ENCODE data around the gene SLC12A7.
"Not testable (repeated sequence)": the region's sequence is repeated elsewhere in the genome, so short reads cannot be mapped to it uniquely, and the experiment has no call there.

The SLC12A7 gene

DNA sequence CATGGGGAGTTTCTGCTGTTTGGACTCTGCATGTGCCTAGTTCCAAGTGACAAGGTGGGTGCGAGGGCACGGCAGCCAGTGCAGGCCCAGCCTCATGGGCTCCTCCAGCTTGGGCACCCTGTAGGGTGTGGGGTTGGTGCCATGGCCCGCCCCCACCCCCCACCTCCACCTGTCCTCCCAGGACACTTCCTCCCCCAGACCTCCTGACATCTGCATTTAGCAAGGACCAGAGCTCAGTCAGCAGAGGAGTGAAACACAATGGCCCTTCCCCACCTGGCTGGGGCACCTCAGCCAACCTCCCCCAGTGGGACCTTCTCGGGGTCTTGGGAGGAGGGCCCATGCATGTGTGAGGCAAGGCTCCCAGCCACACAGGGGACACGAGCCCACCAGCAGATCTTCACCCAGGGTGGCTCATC lies 105.2 kb downstream of the SLC12A7 start:
- no peaks in the 10 kb centered on the region for H3K9me3 ChIP-seq (ENCODE audit: control insufficient read depth, low read length)
- peaks cover 15% of the 10 kb centered on the region for H3K4me1 ChIP-seq (ENCODE audit: control insufficient read depth, insufficient read depth, low read length)
- no peak overlapping the region for H3K9ac ChIP-seq (ENCODE audit: low read length)
- peaks cover 6% of the 10 kb centered on the region for H3K36me3 ChIP-seq (ENCODE audit: control insufficient read depth, insufficient read depth, low read length, severe bottlenecking)
- no peak for DNase-seq (ENCODE audit: low read depth)
- H3K4me3 ChIP-seq (ENCODE audit: low read length) = no peak overlapping the region
- peaks cover 43% of the 10 kb centered on the region for H3K27me3 ChIP-seq (replicated peaks; ENCODE audit: control insufficient read depth, insufficient read depth, low read length)

DNA sequence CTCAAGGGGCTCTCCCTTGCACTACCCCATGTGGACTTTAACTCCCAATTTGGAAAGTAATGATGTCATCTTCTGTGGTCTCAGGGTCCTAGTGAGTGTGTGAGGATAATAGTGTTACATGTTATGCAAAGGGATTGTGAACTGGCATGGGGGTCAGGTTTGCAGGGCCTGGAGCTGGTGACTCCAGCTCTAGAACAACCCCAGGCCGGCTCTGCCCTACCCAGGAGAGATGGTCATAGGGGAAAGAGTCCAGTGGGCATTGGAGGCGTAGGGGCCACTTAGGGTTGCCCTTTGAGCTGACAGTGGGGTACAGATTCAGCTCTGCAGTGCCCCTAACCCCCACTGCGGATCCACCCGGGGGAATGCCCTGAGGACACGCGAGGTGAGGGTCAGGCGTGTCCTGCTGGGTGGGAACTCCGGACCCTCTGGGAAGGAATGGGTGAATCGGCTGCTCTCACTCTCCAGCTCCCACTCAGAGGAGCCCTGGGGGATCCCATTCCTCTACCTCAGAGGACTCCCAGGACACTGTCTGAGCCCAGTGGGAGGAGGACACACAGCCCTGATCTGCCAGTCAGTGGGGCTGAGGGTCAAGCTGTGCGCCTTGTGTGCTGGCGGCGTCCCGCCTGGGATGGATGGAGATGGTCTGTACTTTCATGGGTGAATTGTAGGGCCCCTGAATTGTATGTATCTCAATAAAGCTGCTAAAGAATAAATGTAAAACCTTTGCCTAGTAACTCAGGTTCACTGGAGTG lies 105.8 kb downstream of the SLC12A7 start:
- no peak overlapping the region for H3K4me3 ChIP-seq (ENCODE audit: low read length)
- DNase-seq (ENCODE audit: low read depth) = no peak
- peaks cover under 1% of the 10 kb centered on the region for H3K36me3 ChIP-seq (ENCODE audit: control insufficient read depth, insufficient read depth, low read length, severe bottlenecking)
- H3K4me1 ChIP-seq (ENCODE audit: control insufficient read depth, insufficient read depth, low read length) = peaks cover 15% of the 10 kb centered on the region
- peaks cover 41% of the 10 kb centered on the region for H3K27me3 ChIP-seq (replicated peaks; ENCODE audit: control insufficient read depth, insufficient read depth, low read length)
- no peak overlapping the region for H3K9ac ChIP-seq (ENCODE audit: low read length)
- H3K9me3 ChIP-seq (ENCODE audit: control insufficient read depth, low read length) = no peaks in the 10 kb centered on the region

DNA sequence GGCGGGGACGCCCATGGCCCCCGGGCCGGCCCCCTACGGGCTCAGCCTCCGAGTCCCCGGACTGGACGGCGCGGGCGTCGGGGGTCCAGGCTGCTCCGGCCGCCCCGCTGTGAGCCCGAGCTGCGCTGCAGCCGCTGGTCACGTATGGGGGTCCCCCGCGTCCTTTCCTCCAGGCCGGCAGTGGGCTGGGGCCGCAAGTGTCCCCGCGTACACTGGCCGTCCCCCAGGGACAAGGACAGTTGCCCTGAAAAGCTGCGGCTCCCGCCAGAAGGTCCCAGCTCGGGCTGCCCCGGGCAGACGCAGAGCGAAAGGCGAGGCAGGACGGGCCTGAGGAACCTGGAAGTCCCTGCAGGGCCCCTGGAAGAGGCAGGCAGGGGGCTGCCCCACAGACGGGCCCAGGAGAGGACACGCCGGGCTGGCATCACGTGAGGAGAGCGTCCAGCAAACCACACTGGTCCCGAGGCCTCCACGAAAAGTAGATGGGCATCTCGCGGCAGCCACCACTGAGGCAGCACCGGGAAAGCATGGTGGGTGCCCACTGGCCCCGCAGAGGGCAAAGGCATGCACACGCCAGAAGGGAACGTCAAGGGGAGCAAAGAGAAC lies 106.5 kb downstream of the SLC12A7 start:
- DNase-seq (ENCODE audit: low read depth) = no peak
- H3K4me3 ChIP-seq (ENCODE audit: low read length) = peak overlapping the region; percentile 74
- peak overlapping the region; percentile 69 for H3K9ac ChIP-seq (ENCODE audit: low read length)
- peaks cover 38% of the 10 kb centered on the region for H3K27me3 ChIP-seq (replicated peaks; ENCODE audit: control insufficient read depth, insufficient read depth, low read length)
- H3K36me3 ChIP-seq (ENCODE audit: control insufficient read depth, insufficient read depth, low read length, severe bottlenecking) = no peaks in the 10 kb centered on the region
- no peaks in the 10 kb centered on the region for H3K9me3 ChIP-seq (ENCODE audit: control insufficient read depth, low read length)
- H3K4me1 ChIP-seq (ENCODE audit: control insufficient read depth, insufficient read depth, low read length) = peaks cover 15% of the 10 kb centered on the region

DNA sequence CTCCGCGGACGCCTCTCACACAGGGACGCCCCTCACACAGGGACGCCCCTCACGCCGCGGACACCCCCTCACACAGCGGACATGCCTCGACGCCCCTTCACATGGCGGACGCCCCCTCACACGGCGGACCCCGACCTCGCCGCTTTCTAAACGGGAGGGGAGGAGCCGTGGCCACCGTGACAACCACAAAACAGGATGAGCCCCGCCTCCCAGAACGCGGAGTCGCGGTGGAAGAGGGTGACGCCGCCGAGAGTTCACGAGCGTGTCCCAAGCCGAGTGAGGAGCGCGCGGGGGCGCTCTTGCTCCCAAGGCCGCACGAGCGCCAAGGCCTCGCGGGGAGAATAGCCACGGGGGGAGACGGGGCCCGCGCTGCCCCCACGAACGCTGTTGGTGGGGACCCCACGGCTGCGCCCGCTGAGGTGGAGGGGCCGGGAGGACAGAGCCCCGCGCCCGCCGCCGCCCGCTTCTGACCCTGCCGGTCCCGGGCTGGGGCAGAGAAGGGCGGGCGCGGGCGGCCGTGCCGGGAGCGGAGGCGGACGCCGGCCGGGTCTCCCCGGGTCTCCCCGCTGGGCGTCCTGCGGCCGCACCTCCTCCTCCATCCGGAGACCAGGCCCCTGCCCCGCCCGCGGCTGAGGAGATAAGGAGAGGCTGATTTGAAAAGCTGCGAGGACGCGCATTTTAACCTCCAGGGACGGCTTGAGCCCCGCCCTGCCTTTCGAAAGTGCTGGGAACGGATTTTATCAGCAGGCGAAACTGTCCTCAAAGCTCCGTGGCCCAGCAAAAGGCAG lies 107.2 kb downstream of the SLC12A7 start:
- Histone ChIP-seq H3K27me3 (replicated peaks; ENCODE audit: control insufficient read depth, insufficient read depth, low read length) (peaks cover 32% of the 10 kb centered on the region), H3K9ac (ENCODE audit: low read length) (peak overlapping the region; percentile 69), H3K4me1 (ENCODE audit: control insufficient read depth, insufficient read depth, low read length) (peaks cover 15% of the 10 kb centered on the region), H3K9me3 (ENCODE audit: control insufficient read depth, low read length) (no peaks in the 10 kb centered on the region), H3K4me3 (ENCODE audit: low read length) (peak overlapping the region; percentile 74), H3K36me3 (ENCODE audit: control insufficient read depth, insufficient read depth, low read length, severe bottlenecking) (no peaks in the 10 kb centered on the region)
- DNase-seq (ENCODE audit: low read depth) = peak; percentile 72

DNA sequence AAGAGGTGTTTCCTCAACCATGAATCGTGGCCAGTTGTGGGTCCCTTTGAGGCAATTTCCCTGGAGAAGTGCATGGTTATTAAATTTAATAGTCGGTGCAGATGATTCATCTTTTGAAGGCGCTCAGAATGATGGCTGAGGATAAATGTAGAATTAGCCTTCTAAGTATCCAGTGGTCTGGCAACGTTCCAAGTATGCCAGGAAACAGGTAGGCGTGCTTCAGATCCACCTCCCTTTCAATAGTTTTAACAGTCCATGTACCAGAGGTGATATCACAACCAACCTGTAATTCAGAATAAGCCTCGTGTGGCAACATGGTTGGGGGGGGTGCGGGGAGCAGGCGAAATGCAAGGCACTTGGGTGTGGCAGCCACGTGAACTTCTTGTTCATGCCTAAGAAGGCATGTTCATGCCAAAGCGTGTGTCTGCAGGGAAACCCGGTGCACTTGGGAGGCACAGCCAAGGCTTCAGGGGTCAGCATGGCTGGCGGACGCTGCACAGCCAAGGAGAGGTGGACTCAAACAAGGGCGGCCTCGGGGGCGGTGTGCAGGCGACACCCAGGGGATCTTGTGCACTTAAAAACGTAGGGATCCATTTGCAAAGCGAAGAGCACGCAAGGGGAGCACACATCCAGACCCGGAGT lies 108.4 kb downstream of the SLC12A7 start:
- DNase-seq (ENCODE audit: low read depth) = no peak
- Histone ChIP-seq H3K4me3 (ENCODE audit: low read length) (peak overlapping the region; percentile 8), H3K9me3 (ENCODE audit: control insufficient read depth, low read length) (no peaks in the 10 kb centered on the region), H3K36me3 (ENCODE audit: control insufficient read depth, insufficient read depth, low read length, severe bottlenecking) (no peaks in the 10 kb centered on the region), H3K4me1 (ENCODE audit: control insufficient read depth, insufficient read depth, low read length) (peaks cover 15% of the 10 kb centered on the region), H3K9ac (ENCODE audit: low read length) (no peak overlapping the region), H3K27me3 (replicated peaks; ENCODE audit: control insufficient read depth, insufficient read depth, low read length) (peaks cover 29% of the 10 kb centered on the region)

DNA sequence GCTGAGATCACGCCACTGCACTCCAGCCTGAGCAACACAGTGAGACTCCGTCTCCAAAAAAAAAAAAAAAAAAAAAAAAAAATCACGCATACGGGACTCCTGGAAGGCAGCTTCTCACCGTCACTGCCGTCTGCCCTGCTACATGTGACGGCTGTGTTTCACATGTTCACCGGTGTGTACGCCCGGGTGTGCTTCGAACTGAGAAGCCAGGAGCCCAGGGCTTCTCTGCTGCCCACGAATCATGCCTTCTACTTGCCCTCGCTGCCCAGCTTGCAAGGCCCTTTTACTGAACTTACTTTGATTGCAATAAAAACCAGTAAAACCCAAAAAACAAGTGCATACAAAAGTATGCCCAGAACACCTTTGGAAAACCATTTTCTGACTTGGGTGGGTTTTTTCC lies 109.0 kb downstream of the SLC12A7 start:
- H3K27me3 ChIP-seq (replicated peaks; ENCODE audit: control insufficient read depth, insufficient read depth, low read length) = peaks cover 26% of the 10 kb centered on the region
- no peak for DNase-seq (ENCODE audit: low read depth)
- no peaks in the 10 kb centered on the region for H3K36me3 ChIP-seq (ENCODE audit: control insufficient read depth, insufficient read depth, low read length, severe bottlenecking)
- H3K4me3 ChIP-seq (ENCODE audit: low read length) = no peak overlapping the region
- H3K9me3 ChIP-seq (ENCODE audit: control insufficient read depth, low read length) = no peaks in the 10 kb centered on the region
- peaks cover 12% of the 10 kb centered on the region for H3K4me1 ChIP-seq (ENCODE audit: control insufficient read depth, insufficient read depth, low read length)
- H3K9ac ChIP-seq (ENCODE audit: low read length) = no peak overlapping the region

DNA sequence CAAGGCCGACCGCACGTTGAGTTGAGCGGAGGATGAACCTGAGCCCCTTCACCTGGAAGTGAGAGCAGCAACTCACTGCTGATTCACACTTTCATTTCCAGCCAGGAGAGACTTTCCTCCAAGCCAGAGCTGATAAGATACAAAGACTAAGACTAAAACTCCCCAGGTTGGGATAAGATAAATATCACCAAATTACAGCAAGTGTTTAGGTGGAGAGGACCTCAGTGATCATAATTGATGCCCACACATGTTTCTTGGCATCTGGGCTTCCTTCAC lies 109.7 kb downstream of the SLC12A7 start:
- DNase-seq (ENCODE audit: low read depth) = no peak
- no peaks in the 10 kb centered on the region for H3K9me3 ChIP-seq (ENCODE audit: control insufficient read depth, low read length)
- no peak overlapping the region for H3K9ac ChIP-seq (ENCODE audit: low read length)
- H3K36me3 ChIP-seq (ENCODE audit: control insufficient read depth, insufficient read depth, low read length, severe bottlenecking) = no peaks in the 10 kb centered on the region
- peaks cover 12% of the 10 kb centered on the region for H3K4me1 ChIP-seq (ENCODE audit: control insufficient read depth, insufficient read depth, low read length)
- H3K4me3 ChIP-seq (ENCODE audit: low read length) = no peak overlapping the region
- H3K27me3 ChIP-seq (replicated peaks; ENCODE audit: control insufficient read depth, insufficient read depth, low read length) = peaks cover 20% of the 10 kb centered on the region

DNA sequence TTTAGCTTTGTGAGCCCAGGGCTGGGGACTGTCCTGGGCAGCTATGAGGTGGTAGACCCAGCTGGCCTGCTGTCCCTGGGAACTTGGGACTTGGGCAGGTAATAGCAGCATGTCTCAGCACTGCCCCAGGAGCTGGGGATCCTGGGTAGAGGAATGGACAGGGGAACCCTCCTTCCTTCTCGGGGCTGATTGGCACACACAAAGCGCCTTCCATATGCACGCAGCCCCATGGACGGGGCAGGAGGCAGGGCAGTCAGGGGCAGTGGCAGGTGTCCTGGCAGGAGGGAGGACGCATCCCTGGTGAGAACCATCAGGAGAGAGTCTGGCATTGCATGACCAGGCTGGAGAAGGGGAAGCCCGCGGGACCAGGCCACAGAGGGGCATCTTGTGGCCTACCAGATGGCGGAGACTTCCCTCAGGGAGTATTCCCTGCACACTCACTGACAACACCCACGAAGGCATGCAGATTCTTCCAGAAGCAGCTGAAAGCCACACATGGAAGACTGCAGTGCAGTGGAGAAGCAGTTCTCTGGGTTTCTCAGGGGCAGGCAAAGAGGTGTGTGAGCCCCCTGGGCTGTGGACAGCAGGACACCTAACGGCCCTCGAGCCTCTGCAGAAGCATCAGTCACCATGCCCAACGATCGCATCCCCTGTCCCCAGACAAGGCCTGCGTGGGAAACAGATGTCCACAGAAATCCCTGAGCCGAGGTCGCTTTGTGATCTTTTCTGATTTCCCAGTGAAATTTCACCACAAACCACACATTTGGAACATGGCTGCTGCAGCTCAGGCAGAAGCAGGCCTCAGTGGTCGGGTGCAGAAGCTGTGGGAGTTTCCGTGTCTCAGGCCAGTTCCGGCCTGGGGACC lies 110.2 kb downstream of the SLC12A7 start:
- no peak for DNase-seq (ENCODE audit: low read depth)
- H3K9ac ChIP-seq (ENCODE audit: low read length) = no peak overlapping the region
- no peaks in the 10 kb centered on the region for H3K36me3 ChIP-seq (ENCODE audit: control insufficient read depth, insufficient read depth, low read length, severe bottlenecking)
- no peak overlapping the region for H3K4me3 ChIP-seq (ENCODE audit: low read length)
- H3K4me1 ChIP-seq (ENCODE audit: control insufficient read depth, insufficient read depth, low read length) = peaks cover 17% of the 10 kb centered on the region
- H3K27me3 ChIP-seq (replicated peaks; ENCODE audit: control insufficient read depth, insufficient read depth, low read length) = peaks cover 17% of the 10 kb centered on the region
- H3K9me3 ChIP-seq (ENCODE audit: control insufficient read depth, low read length) = no peaks in the 10 kb centered on the region

DNA sequence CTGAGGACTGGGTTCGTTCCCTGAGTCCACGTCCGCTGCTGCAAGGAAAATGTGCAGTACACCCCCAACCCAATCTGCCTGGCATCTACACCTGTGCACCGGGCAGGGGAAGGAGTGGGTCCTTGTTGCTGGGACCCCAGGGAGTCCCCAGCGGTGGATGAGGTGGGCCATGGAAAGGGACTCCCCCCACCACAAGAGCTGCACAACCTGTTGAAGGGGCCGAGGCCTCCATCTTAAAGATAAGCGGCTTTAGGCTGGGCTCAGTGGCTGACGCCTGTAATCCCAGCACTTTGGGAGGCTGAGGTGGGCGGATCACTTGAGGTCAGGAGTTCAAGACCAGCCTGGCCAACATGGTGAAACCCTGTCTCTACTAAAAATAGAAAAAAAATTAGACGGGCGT lies 111.0 kb downstream of the SLC12A7 start:
- H3K9ac ChIP-seq (ENCODE audit: low read length); H3K36me3 ChIP-seq (ENCODE audit: control insufficient read depth, insufficient read depth, low read length, severe bottlenecking); DNase-seq (ENCODE audit: low read depth); H3K27me3 ChIP-seq (replicated peaks; ENCODE audit: control insufficient read depth, insufficient read depth, low read length); H3K9me3 ChIP-seq (ENCODE audit: control insufficient read depth, low read length); H3K4me3 ChIP-seq (ENCODE audit: low read length): not testable (repeated sequence)
- H3K4me1 ChIP-seq (ENCODE audit: control insufficient read depth, insufficient read depth, low read length) = peaks cover 17% of the 10 kb centered on the region

All from adipocyte (in vitro differentiated cells).